Prostate gland (tissue), 2 donors: ENCODE results near the gene PDIA5. TPM values are rescaled to one million over a fixed set of nuclear protein-coding genes. Genes with fewer than 3 reads are reported as not detected.

Source experiments
- DNase-seq: peaks from one replicate; pipeline ENCODE4 v3.0.0-alpha.2; 2019; ENCODE audit warnings: low spot score
- H3K27ac ChIP-seq, 2 donors: fragments of 200-600 bp; sonication (generic); 2 replicates each; pipeline ENCODE4 v1.5.1; 2017 to 2019
- H3K27me3 ChIP-seq: fragments of 200-600 bp; sonication (generic); replicated peaks from 2 replicates; pipeline ENCODE4 v1.5.1; 2019; ENCODE audit not compliant: insufficient read depth
- H3K36me3 ChIP-seq, 2 donors: fragments of 200-600 bp; sonication (generic); 1 replicate in 1 of 2; 2 replicates in 1 of 2; pipeline versions ENCODE4 v1.5.1 to v1.8.1; 2017 to 2019
- H3K4me1 ChIP-seq: fragments of 200-600 bp; sonication (generic); replicated peaks from 2 replicates; pipeline ENCODE4 v1.5.1; 2019
- H3K4me3 ChIP-seq, 2 donors: fragments of 200-600 bp; sonication (generic); 2 replicates each; pipeline ENCODE4 v1.5.1; 2017 to 2019
- H3K9me3 ChIP-seq: fragments of 200-600 bp; sonication (generic); 2 replicates; pipeline ENCODE4 v1.5.1; 2017
- POLR2A ChIP-seq: fragments of 450-650 bp; IDR thresholded peaks from one replicate; pipeline ENCODE4 v1.6.1; 2016; ENCODE audit warnings: antibody characterized with exemption, mild to moderate bottlenecking
- POLR2AphosphoS5 ChIP-seq: sonication (generic); formaldehyde crosslinking; IDR thresholded peaks from one replicate; pipeline ENCODE4 v1.6.1; 2017; ENCODE audit warnings: antibody characterized with exemption
- WGBS: methylation state at CpG from one replicate; pipeline ENCODE4 v1.1.5; 2018; 5-methylcytosine and 5-hydroxymethylcytosine counted together
- intact Hi-C: fragments of 100-400 bp; cut with DNase I; formaldehyde crosslinking; loops from one replicate; pipeline ENCODE4 v1.14.2; 2022
- total RNA-seq, 2 donors: library from RNA; depleted of rRNA; stranded (reverse); fragments of >200 nt; gene quantifications; one replicate each; pipeline ENCODE4 v1.1.0, GENCODE V29; 2016
- TF ChIP-seq, protein P1 (sequence below), 4 experiments: fragments of 200-600 bp in 2 of 4; fragments of 450-650 bp in 2 of 4; sonication (generic) in 2 of 4; IDR thresholded peaks; 1 replicate in 3 of 4; 2 replicates in 1 of 4; pipeline ENCODE4 v1.5.1; 2016 to 2019; ENCODE audit warnings: antibody characterized with exemption in 4 of 4, mild to moderate bottlenecking in 2 of 4, moderate library complexity in 2 of 4

Gene PDIA5
- total RNA-seq, 2 donors from 2014 or later: 67.9 to 75.9 TPM

DNA sequence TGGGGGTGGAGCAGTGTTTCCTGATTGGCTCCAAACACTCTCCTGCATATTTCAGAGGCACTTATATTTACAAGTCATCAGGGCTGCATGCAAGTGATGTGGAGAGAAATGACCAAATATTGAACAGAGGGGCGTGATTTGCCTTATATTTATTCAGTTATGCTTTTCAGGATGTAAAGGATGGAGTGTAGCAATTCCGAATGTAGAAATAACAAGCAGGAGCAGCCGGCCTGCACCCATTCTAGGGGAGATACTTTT is 19.8 kb upstream of the PDIA5 start:
- intact Hi-C loops: no loop called here
- Histone ChIP-seq H3K27me3 (no peaks in the 10 kb centered on the region), H3K4me3 (no peak overlapping the region), H3K27ac (no peak overlapping the region), H3K4me1 (no peaks in the 10 kb centered on the region), H3K9me3 (no peaks in the 10 kb centered on the region), H3K36me3 (no peaks in the 10 kb centered on the region)
- 72% methylated on average over 3 of the region's 3 CpGs for WGBS
- TF ChIP-seq POLR2AphosphoS5: no peak
- TF ChIP-seq, protein P1, sequence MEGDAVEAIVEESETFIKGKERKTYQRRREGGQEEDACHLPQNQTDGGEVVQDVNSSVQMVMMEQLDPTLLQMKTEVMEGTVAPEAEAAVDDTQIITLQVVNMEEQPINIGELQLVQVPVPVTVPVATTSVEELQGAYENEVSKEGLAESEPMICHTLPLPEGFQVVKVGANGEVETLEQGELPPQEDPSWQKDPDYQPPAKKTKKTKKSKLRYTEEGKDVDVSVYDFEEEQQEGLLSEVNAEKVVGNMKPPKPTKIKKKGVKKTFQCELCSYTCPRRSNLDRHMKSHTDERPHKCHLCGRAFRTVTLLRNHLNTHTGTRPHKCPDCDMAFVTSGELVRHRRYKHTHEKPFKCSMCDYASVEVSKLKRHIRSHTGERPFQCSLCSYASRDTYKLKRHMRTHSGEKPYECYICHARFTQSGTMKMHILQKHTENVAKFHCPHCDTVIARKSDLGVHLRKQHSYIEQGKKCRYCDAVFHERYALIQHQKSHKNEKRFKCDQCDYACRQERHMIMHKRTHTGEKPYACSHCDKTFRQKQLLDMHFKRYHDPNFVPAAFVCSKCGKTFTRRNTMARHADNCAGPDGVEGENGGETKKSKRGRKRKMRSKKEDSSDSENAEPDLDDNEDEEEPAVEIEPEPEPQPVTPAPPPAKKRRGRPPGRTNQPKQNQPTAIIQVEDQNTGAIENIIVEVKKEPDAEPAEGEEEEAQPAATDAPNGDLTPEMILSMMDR (IDR thresholded peaks at IDR 0.05): no peak
- TF ChIP-seq POLR2A: no peak
- no peak for DNase-seq

DNA sequence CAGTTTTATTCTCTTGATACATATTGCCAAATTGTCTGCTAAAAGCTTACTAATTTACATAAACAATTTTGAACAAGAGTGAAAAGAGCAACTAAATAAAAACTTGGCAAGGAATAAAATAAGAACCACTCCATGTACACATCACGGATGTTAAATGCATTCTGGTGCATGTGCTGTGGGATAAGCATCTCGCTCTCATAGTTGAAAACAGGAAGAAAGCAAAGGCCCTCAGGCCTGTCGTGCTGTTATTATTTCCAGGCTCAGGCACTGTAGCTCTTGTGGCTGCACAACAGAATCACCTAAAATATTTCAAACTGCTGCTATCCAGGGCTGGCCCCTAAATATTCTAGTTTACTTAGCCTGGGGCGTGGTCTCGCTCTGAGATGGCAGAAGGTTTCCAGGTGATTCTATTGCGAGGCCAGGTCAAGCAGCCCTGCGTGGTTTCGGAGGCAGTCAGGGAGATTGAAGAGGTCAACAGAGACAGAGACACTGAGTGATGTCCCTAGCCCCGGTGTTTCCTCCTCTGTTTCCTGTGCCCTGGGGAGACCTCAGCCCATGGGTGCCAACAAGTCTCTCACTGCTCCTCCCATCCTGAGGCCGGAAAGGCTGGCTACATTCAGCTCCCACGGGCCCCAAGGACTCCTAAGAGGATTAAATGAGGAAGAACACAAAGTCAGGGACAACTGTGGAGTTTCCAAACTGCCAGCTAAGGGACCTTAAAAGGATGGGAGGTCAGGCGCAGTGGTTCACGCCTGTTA is 18.2 kb upstream of the PDIA5 start:
- H3K36me3 ChIP-seq: no peaks in the 10 kb centered on the region
- DNase-seq: no peak
- H3K27me3 ChIP-seq: no peaks in the 10 kb centered on the region
- intact Hi-C loops: no loop called here
- WGBS: 85% methylated on average over 13 of the region's 13 CpGs
- TF ChIP-seq, protein P1 (IDR thresholded peaks at IDR 0.05): no peak
- TF ChIP-seq POLR2AphosphoS5 (no peak), POLR2A (no peak)
- no peak overlapping the region for H3K4me3 ChIP-seq
- H3K9me3 ChIP-seq: no peaks in the 10 kb centered on the region
- H3K4me1 ChIP-seq: no peaks in the 10 kb centered on the region
- no peak overlapping the region for H3K27ac ChIP-seq

DNA sequence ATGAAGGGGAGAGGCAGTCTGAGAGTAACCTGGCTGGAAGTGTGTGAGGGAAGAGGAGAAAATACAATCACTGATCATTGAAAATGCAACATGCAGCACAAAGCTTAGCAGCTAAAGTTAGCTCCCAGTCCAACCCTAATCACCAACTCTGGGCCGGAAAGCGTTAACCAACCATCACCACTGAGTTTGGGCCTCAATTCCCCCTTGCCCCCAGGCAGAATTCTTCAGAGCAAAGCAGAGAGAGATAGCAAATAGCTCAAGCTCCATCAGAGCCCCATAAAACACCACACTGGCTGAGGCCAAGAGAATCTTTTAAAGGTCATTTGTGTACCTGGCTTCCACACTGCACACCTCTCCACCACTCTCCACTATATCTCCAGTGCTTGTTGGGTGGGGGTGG is 16.2 kb upstream of the PDIA5 start:
- Histone ChIP-seq H3K36me3 (no peaks in the 10 kb centered on the region), H3K9me3 (no peaks in the 10 kb centered on the region), H3K27ac (no peak overlapping the region), H3K4me1 (no peaks in the 10 kb centered on the region), H3K27me3 (no peaks in the 10 kb centered on the region), H3K4me3 (no peak overlapping the region)
- no peak for TF ChIP-seq POLR2AphosphoS5
- no peak for TF ChIP-seq POLR2A
- TF ChIP-seq, protein P1 (IDR thresholded peaks at IDR 0.05): no peak
- intact Hi-C loops: no loop called here
- DNase-seq: no peak
- 70% methylated on average over 2 of the region's 2 CpGs for WGBS

DNA sequence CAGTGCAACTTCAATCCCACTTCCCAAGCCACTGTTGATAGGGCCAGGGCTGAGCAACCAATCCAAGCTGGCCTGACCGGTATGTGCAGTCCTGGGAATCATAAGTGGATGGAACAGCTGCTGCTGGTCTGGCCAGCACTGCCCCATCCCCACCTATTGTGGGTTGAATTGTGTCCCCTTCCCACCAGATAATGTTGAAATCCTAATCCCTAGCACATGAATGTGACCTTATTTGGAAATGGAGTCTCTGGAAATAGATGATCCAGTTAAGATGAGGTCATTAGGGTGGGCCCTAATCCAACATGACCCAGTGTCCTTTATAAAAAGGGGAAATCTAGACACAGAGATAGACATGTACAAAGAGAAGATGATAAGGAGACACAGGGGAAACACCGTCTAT is 13.7 kb upstream of the PDIA5 start:
- H3K27me3 ChIP-seq: no peaks in the 10 kb centered on the region
- intact Hi-C loops: no loop called here
- no peak overlapping the region for H3K4me3 ChIP-seq
- H3K4me1 ChIP-seq: no peaks in the 10 kb centered on the region
- 59% methylated on average over 2 of the region's 2 CpGs for WGBS
- DNase-seq: no peak
- H3K36me3 ChIP-seq: no peaks in the 10 kb centered on the region
- no peaks in the 10 kb centered on the region for H3K9me3 ChIP-seq
- no peak for TF ChIP-seq POLR2AphosphoS5
- no peak for TF ChIP-seq POLR2A
- TF ChIP-seq, protein P1 (IDR thresholded peaks at IDR 0.05): no peak
- no peak overlapping the region for H3K27ac ChIP-seq

DNA sequence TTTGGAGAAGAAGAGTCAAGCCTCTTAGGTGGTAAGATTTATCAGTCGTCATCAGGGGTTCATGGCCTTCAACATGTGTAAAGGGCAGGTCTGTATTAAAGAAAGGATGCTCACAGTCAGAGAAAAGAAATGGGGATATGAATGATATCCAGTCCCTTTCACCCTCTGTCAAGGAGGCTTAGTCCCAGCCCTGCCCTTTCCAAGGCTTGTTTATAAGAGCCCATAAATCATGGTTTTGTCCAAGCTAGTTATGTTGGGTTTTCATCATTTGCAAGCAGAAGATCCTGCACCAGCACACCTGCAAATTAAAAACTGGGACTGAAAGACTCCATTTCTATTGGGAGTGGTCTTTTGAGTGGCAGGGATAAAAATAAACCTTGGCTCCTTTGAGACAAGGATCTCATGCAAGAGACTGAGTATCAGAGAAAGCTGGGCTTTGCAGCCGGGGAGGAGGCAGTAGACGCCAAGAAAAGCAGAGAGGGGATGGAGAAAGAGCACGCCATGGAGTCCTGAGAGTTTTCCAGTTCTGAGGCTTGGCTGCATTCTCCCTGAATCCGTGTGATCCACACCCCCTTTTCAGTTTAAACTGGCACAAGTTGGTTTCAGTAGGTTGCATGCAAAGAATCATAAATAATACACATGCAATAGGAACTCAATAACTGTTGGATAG is 12.6 kb upstream of the PDIA5 start:
- H3K27ac ChIP-seq: no peak overlapping the region
- intact Hi-C loops: no loop called here
- H3K4me1 ChIP-seq: no peaks in the 10 kb centered on the region
- H3K36me3 ChIP-seq: no peaks in the 10 kb centered on the region
- no peaks in the 10 kb centered on the region for H3K27me3 ChIP-seq
- TF ChIP-seq POLR2AphosphoS5: no peak
- no peak for DNase-seq
- 41% methylated on average over 5 of the region's 5 CpGs for WGBS
- no peak overlapping the region for H3K4me3 ChIP-seq
- no peaks in the 10 kb centered on the region for H3K9me3 ChIP-seq
